ENCODE measurements around the gene B4GALT1.
"Not testable (repeated sequence)": the region's sequence is repeated elsewhere in the genome, so short reads cannot be mapped to it uniquely, and the experiment has no call there.

B4GALT1 gene

DNA sequence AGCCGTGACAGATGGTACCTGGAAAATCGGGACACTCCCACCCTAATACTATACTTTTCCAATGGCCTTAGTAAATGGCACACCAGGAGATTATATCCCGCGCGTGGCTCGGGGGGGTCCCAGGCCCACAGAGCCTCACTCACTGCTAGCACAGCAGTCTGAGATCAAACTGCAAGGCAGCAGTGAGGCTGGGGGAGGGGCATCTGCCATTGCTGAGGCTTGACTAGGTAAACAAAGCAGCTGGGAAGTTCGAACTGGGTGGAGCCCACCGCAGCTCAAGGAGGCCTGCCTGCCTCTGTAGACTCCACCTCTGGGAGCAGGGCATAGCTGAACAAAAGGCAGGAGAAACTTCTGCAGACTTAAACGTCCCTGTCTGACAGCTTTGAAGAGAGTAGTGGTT is 81.5 kb downstream of the B4GALT1 start:
- DNase-seq = not testable (repeated sequence)

DNA sequence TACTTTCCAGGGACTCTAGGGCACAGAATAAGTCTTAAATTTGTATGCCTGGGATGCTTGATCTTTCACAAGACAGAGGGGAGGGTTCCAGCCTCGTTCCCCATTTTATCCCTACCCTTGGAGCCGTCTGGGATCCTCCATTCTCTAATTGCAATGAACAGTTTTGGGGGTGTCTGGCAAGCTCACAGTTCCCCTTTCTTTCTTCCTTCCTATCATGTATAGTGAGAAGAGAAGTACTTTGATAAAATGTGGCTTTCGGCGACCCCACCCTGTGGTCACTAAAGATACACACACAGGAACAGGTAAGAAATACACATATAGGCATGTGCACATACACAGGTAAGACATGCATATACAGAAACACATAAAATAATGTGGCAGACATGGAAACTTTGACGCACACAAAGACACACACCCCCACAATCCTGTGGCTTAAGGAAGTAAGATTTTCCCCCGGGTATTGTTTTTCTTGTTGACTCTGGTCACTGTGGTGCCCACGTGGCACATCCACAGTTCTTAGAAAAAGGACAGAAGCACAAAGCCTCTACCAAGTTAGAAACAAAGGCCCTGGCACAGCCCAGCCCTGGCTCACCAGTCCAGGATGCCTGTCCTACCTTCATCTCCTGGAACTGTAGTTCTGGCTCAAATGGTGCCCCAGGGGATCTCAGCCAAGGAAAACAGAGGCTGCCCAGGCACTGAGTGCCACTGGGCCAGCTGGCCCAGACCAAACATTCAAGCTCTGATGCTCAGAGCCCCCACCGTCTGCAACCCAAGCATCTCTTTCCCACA is 84.4 kb downstream of the B4GALT1 start:
- DNase-seq = no peak

DNA sequence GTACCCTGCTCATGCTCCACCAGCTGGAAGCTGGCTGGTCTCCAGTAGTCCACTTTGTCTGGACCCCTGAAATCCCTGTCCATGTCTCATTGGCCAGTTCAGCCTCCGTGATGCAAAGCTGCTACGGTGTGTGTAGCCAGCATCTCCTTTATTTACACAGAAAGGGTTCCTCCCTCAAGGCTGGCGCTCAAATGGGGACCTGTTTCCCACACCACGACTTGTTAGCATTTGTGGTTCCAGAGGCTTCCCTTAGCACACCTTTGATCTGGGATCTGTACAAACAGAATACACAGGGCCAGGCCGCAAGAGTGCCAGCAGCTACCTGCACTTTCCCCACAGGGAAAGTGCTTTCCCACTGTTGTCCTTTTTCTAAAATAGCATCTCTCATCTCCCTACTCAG is 85.0 kb downstream of the B4GALT1 start:
- peak; percentile 37 for DNase-seq

DNA sequence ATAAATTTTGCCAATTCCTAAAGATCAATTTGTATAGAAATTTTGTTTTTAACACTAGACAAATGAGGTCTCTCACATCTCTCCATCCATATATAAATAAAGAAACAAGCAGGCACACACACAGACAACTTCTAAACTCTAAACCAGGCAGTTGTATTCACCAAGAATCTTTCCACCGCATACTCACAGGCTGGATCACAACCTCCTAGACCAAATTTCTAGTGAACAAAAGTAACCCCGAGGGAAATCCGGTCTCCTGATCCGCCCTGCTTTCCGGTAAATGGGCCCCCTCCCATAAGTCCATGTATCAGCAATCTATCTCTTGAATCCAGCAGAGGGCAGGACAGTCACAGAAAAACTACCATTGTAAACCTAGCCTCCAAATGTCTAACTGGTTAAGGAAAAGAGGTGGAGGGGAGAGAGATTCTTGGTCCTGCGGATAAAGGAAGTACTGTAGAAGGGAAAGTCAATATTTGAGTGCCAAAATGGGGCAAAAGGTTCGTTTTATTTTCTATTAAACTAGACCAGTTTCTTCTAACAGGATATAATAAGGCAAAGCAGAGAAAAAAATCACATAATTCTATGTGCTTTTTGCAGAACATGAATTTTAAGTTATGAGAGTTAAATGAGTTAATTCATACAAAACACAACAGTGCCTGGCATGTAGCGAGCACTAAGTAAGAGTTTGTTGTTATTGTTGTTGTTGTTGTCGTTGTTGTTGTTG is 85.8 kb downstream of the B4GALT1 start:
- DNase-seq = peak; percentile 88

DNA sequence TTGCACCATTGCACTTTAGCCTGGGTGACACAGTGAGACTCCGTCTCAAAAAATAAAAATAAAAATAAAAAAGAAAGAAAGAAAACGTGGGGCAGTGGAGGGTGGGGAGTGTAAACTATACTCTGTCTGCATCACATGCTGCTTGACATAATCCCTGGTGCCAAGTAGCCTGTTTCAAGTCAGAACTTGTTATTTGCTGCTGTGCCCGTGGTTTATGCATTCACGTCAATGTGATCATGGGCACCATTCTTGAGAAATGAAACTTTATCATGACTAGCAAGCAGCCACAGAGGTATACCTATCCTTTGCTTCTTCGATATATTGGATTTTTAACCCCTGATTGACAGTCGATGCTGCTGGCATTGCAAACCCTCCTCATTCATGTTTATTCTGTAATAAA is 86.6 kb downstream of the B4GALT1 start:
- no peak for DNase-seq

DNA sequence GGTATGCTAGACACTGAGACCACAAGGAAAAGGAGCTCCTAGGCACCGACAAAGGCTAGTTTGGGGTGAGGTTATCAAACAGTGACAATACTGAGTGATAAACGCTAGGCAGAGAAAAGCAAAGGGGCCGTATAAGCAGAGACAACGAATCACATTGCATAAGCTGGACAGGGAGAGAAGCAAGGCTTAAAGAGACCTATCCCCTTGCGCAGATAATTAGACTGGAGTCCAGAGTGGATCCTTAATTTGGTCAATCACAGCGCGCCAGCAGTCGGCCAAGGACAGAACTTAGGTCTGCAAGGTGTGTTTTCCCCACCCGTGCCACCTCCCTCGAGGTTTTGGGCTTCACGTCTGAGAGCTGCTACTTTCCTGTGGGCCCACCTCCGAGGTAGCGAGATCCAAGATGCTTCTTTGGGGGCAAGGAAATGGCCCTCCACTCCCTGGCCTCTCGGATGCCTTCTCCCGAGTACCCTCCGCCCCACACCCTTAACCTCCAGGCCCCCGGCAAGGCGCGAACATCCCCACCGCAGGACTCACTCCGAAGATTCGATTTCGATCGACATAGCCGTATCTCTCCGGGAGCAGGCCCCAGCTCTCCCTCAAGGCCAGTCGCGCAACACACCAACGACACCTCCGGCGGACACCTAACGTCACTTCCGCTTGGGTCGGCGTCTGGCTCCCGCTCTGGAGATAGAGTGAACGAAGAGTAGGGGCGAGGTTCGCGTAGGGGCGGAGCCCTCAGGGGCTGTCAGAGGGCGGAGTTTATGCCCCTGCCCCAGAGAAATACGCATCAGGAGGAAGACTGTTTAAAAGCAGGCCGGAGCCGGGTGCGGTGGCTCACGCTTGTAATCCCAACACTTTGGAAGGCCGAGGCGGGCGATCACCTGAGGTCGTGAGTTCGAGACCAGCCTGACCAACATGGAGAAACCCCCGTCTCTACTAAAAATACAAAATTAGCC is 90.8 kb downstream of the B4GALT1 start, which contains the start of gene SMU1:
Gene SMU1, minus strand, starts transcription at position 629 of the 959 bp plus-strand sequence. Its CDS starts 66 bp downstream, at position 563.
- DNase-seq = peak; percentile 98

DNA sequence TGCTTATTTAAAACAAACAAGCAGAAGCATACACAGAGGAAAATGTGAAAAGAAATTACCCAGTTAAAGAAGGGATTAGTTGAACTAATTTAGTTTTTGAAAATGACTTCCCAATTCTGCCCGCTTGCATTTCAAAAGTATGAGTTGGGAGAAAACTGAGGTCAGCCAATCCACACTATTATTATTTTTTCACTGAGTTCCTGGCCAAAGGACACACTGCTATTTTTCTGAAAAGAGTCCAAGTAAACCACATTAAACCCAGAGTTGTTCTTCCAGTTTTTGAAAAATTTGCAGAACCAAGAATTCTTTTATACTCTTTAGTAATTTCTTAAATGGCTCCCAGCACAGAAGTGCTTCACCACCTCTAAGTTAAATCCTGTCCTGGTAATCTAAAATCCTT is 98.1 kb downstream of the B4GALT1 start:
- no peak for DNase-seq

DNA sequence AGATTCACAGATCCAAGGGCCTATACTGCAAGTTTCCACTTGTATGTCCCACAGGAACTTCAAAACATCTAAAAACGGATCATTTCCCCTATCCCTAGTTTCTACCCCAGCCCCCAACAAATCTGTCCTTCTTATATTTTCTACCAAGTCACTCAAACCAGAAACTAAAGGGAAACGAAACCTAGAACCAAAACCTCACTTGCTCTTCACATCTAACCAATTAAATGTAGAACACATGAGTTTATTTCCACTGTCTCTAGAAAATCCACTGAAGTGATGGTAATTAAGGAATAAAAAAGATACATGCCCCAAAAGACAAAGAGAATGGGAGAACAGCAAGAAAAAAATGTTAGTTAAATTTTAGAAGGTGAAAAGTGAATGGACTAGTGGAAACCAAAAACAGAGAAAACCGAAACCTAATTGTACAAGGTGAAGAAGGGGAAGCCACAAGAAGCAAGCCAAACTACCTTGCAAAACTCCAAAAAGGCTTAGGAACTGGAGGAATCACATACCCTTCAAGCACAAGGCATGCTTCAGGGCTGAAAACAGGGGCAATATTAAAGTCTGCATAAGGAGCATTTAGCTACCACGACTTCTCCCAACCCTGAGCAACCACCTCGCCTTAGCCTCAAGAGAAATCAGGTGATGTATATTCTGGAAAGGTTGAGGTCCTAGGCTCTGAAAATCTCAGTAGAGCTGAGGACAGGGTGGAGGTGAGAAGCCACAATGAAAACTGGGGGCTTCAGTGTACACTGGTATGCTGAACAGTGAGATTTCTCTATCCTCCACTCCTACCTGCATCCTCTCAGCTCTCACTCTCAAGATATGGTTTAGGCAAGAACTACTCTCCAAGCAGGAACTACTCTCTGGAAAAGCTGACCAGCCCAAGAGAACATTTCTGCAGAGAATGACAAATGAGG is 101.7 kb downstream of the B4GALT1 start:
- DNase-seq = no peak
